Measurements from ENCODE around the gene DNAH17. TPM values are rescaled to one million over a fixed set of nuclear protein-coding genes. Genes with fewer than 3 reads are reported as not detected.

The DNAH17 gene
- total and polyA plus RNA-seq, 2 of the 13 experiments (the other 11 are each of a cell fraction or from before 2014, with no cell fraction given) = 0.86 to 1.6 TPM

- peak; percentile 78; the same call in 1 of the 2 replicates for TF ChIP-seq SNAI1 (CRISPR knock-in tag; IDR thresholded peaks at IDR 0.05; ENCODE audit: borderline replicate concordance)
- no peak for TF ChIP-seq FOXA1 (IDR thresholded peaks at IDR 0.05)
- TF ChIP-seq FOXA1 (CRISPR knock-in tag; IDR thresholded peaks at IDR 0.05) = no peak; the same call in 1 of the 2 replicates
- TF ChIP-seq ATF7 (IDR thresholded peaks at IDR 0.05) = no peak
- no peak; the same call in 1 of the 2 replicates for TF ChIP-seq ATF7 (CRISPR knock-in tag; IDR thresholded peaks at IDR 0.05)
- TF ChIP-seq ZNF558 (CRISPR knock-in tag; IDR thresholded peaks at IDR 0.05; ENCODE audit: borderline replicate concordance) = no peak
- no peak for TF ChIP-seq NFIC (IDR thresholded peaks at IDR 0.05; ENCODE audit: low read length)
- peak; percentile 78; the same call in 1 of the 2 replicates for TF ChIP-seq ZNF138 (CRISPR knock-in tag; IDR thresholded peaks at IDR 0.05; ENCODE audit: low read depth)
- no peak for TF ChIP-seq NBN (conservative IDR thresholded peaks at IDR 0.05)
- TF ChIP-seq SNAPC4 (CRISPR knock-in tag; IDR thresholded peaks at IDR 0.05) = 0 out of 2 replicates have a peak, but pooled peaks have one; percentile 49
- peak; percentile 27; the same call in 1 of the 2 replicates for TF ChIP-seq NCOR1 (IDR thresholded peaks at IDR 0.05; ENCODE audit: borderline replicate concordance, low read length)
- no peak for TF ChIP-seq SP140L (CRISPR knock-in tag; IDR thresholded peaks at IDR 0.05; ENCODE audit: borderline replicate concordance)
- TF ChIP-seq ZNF589 (CRISPR knock-in tag; conservative IDR thresholded peaks at IDR 0.05) = no peak
- TF ChIP-seq NFRKB (IDR thresholded peaks at IDR 0.05) = no peak
- TF ChIP-seq ZNF383 (CRISPR knock-in tag; IDR thresholded peaks at IDR 0.05; ENCODE audit: borderline replicate concordance) = no peak
- no peak for TF ChIP-seq LCORL (IDR thresholded peaks at IDR 0.05)
- peak; percentile 87 for TF ChIP-seq LCORL (CRISPR knock-in tag; IDR thresholded peaks at IDR 0.05)
- no peak for TF ChIP-seq ZSCAN5A (CRISPR knock-in tag; IDR thresholded peaks at IDR 0.05; ENCODE audit: borderline replicate concordance)
- TF ChIP-seq ZNF747 (CRISPR knock-in tag; IDR thresholded peaks at IDR 0.05; ENCODE audit: borderline replicate concordance) = no peak
- TF ChIP-seq JDP2 (CRISPR knock-in tag; IDR thresholded peaks at IDR 0.05; ENCODE audit: borderline replicate concordance) = no peak
- peak; percentile 71 for TF ChIP-seq GATAD2A (CRISPR knock-in tag; IDR thresholded peaks at IDR 0.05)
- TF ChIP-seq ELK4 (CRISPR knock-in tag; IDR thresholded peaks at IDR 0.05; ENCODE audit: borderline replicate concordance) = no peak
- no peak for TF ChIP-seq ZNF33A (CRISPR knock-in tag; IDR thresholded peaks at IDR 0.05; ENCODE audit: borderline replicate concordance)
- peak; percentile 91 for TF ChIP-seq SALL1 (CRISPR knock-in tag; IDR thresholded peaks at IDR 0.05)
- TF ChIP-seq SATB2 (CRISPR knock-in tag; IDR thresholded peaks at IDR 0.05) = no peak
Measured at GRCh38 chr17:78588258-78589030, 11.2 kb upstream of the DNAH17 start (continued).

Data from HepG2 (cell line).